Spinal cord (tissue), 10 donors: ENCODE measurements around the gene DOHH. TPM values are rescaled to one million over a fixed set of nuclear protein-coding genes. Genes with fewer than 3 reads are reported as not detected.
A peak's percentile ranks its signal among the peaks of the same experiment; 100 is the strongest.

Experiments
- DNase-seq, 6 donors: peaks; one replicate each; pipeline versions ENCODE4 v3.0.0 to v3.0.0-alpha.2; 2013 to 2015; ENCODE audit warnings: low spot score in 6 of 6, low read depth in 4 of 6
- H3K27ac ChIP-seq: one replicate; pipeline ENCODE4 v1.5.1; 2013; ENCODE audit warnings: low read depth, low read length, control low read depth
- H3K27me3 ChIP-seq: one replicate; pipeline ENCODE4 v1.6.1; 2013; ENCODE audit warnings: low read length; ENCODE audit not compliant: control insufficient read depth, insufficient read depth
- H3K36me3 ChIP-seq: one replicate; pipeline ENCODE4 v1.6.1; 2013; ENCODE audit warnings: low read length; ENCODE audit not compliant: control insufficient read depth, insufficient read depth
- H3K4me1 ChIP-seq: one replicate; pipeline ENCODE4 v1.6.1; 2013; ENCODE audit warnings: low read length; ENCODE audit not compliant: control insufficient read depth, insufficient read depth
- H3K4me3 ChIP-seq: one replicate; pipeline ENCODE4 v1.5.1; 2013; ENCODE audit warnings: low read depth, low read length, control low read depth
- H3K9me3 ChIP-seq: one replicate; pipeline ENCODE4 v1.6.1; 2013; ENCODE audit warnings: low read length; ENCODE audit not compliant: control insufficient read depth, insufficient read depth
- WGBS: methylation state at CpG from one replicate; pipeline ENCODE4 v1.1.5; 2013; ENCODE audit warnings: missing lambda C conversion rate; ENCODE audit not compliant: insufficient coverage; 5-methylcytosine and 5-hydroxymethylcytosine counted together
- polyA plus RNA-seq, 2 donors: library from polyadenylated mRNA; unstranded; fragments of 120-200 nt; gene quantifications; one replicate each; pipeline ENCODE4 v1.2.1, GENCODE V29; 2013; ENCODE audit not compliant: insufficient read length in 2 of 2
- total RNA-seq, 2 donors: library from RNA; depleted of rRNA in 1 of 2; stranded (reverse); fragments of 120-200 nt in 1 of 2; fragments of >200 nt in 1 of 2; gene quantifications; one replicate each; pipeline versions ENCODE4 v1.2.3 to v1.2.4, GENCODE V29; 2013 to 2014
- donor health status: healthy.

Gene DOHH
- total and polyA plus RNA-seq, 4 donors, result 7.1 to 23.0 (median 14.7) TPM

DNA sequence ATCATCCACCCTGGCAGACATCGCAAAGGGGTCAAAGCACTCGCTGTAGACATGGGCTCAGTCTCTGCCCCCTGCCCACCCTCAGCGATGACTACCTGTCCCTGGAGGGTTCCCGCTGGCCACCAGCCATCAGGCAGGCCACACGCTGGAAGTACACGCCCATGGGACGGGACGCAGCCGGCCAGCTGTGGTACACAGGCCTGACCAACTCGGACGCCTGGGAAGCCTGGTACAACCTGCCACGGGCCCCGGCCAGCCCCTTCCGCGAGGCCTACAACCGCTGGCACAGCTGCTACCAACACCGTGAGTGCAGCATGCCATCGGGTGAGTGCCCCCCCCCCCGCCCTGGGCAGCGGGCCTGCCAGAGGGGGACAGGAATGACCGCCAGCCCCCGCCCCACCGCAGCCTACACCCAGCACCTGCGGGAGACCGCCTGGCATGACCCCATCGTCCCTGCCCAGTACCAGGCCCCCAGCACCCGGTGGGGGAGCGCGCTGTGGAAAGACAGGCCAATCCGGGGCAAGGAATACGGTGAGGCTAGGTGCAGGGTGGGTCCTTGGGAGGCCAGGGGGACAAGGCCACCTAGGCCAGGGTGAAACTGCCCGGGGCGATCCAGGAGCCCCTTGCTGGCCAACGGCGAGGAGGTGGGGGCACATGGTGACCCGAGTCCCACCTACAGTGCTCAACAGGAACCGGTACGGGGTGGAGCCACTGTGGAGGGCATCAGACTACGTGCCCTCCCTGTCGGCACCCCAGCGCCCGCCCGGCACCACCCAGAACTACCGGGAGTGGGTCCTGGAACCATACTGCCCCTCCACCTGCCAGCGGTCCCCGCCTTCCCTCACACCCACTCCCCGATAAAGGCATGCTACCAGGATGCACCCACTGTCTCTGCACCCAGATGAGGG, 42.9 kb upstream of the DOHH start:
- Histone ChIP-seq H3K27me3 (no peaks in the 10 kb centered on the region), H3K27ac (no peak overlapping the region), H3K9me3 (no peaks in the 10 kb centered on the region), H3K36me3 (peaks cover 78% of the 10 kb centered on the region), H3K4me1 (peaks cover 19% of the 10 kb centered on the region), H3K4me3 (no peak overlapping the region)
- no peak for DNase-seq
- WGBS, result 86% methylated on average over 43 of the region's 47 CpGs

- no peak overlapping the region for H3K27ac ChIP-seq
- no peaks in the 10 kb centered on the region for H3K9me3 ChIP-seq
- peaks cover 34% of the 10 kb centered on the region for H3K4me1 ChIP-seq
- no peaks in the 10 kb centered on the region for H3K27me3 ChIP-seq
- WGBS, result no CpG with 5 or more reads among the region's 1 CpG
- peaks cover 78% of the 10 kb centered on the region for H3K36me3 ChIP-seq
- no peak overlapping the region for H3K4me3 ChIP-seq
- no peak for DNase-seq
These were observed 39.3 kb upstream of the DOHH start for GRCh38 chr19:3539756-3540118.

DNA sequence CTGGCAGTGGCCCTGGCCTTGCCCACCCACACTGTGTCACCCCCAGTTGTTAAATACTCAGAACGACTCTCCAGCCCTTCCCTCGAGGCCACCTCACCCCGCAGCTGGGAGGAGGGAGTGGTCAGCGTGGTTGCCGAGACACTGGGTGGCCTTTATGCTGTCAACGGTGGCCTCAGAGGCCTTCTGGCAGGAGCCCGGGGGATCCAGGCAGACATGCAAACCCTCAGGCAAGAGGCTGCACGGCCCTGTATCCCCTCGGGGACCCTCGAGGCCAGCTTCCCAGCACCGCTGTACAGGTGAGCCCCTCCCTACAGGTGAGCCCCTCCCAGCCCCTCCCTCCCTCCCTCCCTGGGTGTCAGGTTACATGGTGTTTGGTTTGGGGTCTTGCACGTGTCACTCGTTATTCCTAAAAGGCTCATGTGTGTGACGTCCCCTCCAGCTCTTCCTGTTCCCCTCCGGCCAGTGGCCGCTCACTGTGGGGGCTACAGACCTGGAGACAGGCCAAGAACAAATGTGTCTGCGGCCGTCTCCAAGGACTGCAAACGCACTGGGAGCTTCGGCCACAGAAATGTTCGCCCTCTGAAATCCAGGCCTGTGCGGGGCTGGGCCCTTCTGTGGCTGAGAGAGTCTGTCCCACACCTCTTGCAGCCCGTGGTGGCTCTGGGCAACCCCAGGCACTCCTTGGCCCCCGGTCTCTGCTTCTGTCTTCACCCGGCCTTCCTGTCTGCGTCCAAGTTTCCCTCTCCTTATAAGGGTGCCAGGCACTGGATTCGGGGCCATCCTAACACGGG, 38.7 kb upstream of the DOHH start, which contains the start of gene TEKTIP1:
Gene TEKTIP1 (plus strand): TSS at position 210 of the 791 bp plus-strand sequence. CDS start 4 bp downstream, at position 214.
- no peaks in the 10 kb centered on the region for H3K9me3 ChIP-seq
- peaks cover 78% of the 10 kb centered on the region for H3K36me3 ChIP-seq
- peak within 1 kb of the TSS; percentile 33 for H3K27ac ChIP-seq
- H3K4me3 ChIP-seq, result no peak within 1 kb of the TSS
- peaks cover 32% of the 10 kb centered on the region for H3K4me1 ChIP-seq
- no peaks in the 10 kb centered on the region for H3K27me3 ChIP-seq
- DNase-seq, result no peak
- 38% methylated on average over 22 of the region's 28 CpGs for WGBS

GRCh38 chr19:3538258-3538929, 37.9 kb upstream of the DOHH start:
- DNase-seq, result no peak
- no peak overlapping the region for H3K27ac ChIP-seq
- H3K36me3 ChIP-seq, result peaks cover 78% of the 10 kb centered on the region
- no peaks in the 10 kb centered on the region for H3K27me3 ChIP-seq
- H3K4me3 ChIP-seq, result no peak overlapping the region
- no peaks in the 10 kb centered on the region for H3K9me3 ChIP-seq
- H3K4me1 ChIP-seq, result peaks cover 32% of the 10 kb centered on the region
- 82% methylated on average over 19 of the region's 25 CpGs for WGBS

DNA sequence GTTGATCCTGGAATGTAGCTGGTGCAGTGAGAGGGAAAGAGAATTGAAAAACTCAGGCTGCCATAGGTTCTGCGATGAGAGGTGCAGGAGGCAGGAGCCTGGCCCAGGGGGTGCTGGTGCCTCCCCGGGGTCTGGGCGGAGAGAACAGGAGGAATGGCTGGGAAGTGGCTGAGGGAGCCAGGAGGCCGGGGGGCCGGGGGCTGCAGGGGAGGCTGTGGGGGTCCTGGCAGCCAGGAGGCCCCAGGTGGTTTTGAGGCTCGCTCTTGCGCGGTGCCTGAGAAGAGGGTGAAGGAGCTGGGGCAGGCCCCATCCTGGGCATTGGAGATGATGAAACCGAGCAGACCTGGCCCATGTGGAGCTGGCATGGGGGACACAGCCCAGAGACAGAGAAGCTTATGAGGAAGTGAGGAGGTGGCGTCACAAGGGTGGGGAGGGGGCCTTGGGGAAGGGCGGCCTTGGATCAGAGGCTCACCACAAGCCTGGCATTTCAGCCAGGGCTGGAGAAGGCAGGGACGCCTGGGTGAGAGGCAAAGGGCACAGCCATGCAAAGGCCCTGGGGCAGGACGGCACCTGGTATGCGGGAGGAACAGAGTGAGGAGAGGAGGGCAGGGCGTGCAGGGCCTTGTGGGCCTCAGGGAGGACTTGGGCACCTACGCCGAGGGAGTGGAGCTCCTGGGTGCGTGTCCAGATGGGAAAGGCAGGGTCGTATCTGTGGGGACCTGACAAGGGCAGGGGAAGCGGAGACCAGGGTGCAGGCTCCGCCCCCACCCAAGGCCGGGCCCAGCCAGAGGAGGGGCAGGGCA, 37.2 kb upstream of the DOHH start:
- no peaks in the 10 kb centered on the region for H3K27me3 ChIP-seq
- no peak overlapping the region for H3K4me3 ChIP-seq
- no peaks in the 10 kb centered on the region for H3K9me3 ChIP-seq
- WGBS, result 89% methylated on average over 21 of the region's 22 CpGs
- H3K4me1 ChIP-seq, result peaks cover 32% of the 10 kb centered on the region
- no peak for DNase-seq
- peaks cover 78% of the 10 kb centered on the region for H3K36me3 ChIP-seq
- peak overlapping the region; percentile 75 for H3K27ac ChIP-seq

- peak overlapping the region; percentile 75 for H3K27ac ChIP-seq
- 80% methylated on average over 13 of the region's 13 CpGs for WGBS
These were observed 36.6 kb upstream of the DOHH start for GRCh38 chr19:3537101-3537437.

GRCh38 chr19:3536429-3537100, 36.1 kb upstream of the DOHH start:
- Histone ChIP-seq H3K4me1 (peaks cover 32% of the 10 kb centered on the region), H3K9me3 (no peaks in the 10 kb centered on the region), H3K4me3 (no peak overlapping the region), H3K27ac (peak overlapping the region; percentile 75), H3K36me3 (peaks cover 86% of the 10 kb centered on the region), H3K27me3 (no peaks in the 10 kb centered on the region)
- peak in 1 of 6 donors; percentile 51 for DNase-seq
- 83% methylated on average over 27 of the region's 27 CpGs for WGBS

More at GRCh38 chr19:3537101-3537437, 36.6 kb upstream of the DOHH start:
- H3K9me3 ChIP-seq, result no peaks in the 10 kb centered on the region
- peaks cover 32% of the 10 kb centered on the region for H3K4me1 ChIP-seq
- DNase-seq, result no peak
- peaks cover 81% of the 10 kb centered on the region for H3K36me3 ChIP-seq
- H3K27me3 ChIP-seq, result no peaks in the 10 kb centered on the region
- no peak overlapping the region for H3K4me3 ChIP-seq

- H3K27ac ChIP-seq, result peak overlapping the region; percentile 75
- whole genome bisulfite sequencing, result 60% methylated on average over 1 of the region's 10 CpGs
These were observed 35.5 kb upstream of the DOHH start for GRCh38 chr19:3535981-3536380.

More at GRCh38 chr19:3535981-3536380, 35.5 kb upstream of the DOHH start:
- Histone ChIP-seq H3K36me3 (peaks cover 92% of the 10 kb centered on the region), H3K4me1 (peaks cover 32% of the 10 kb centered on the region), H3K4me3 (no peak overlapping the region), H3K9me3 (no peaks in the 10 kb centered on the region), H3K27me3 (no peaks in the 10 kb centered on the region)
- DNase-seq, result no peak
